DND-41 (cell line): Measurements from ENCODE around the gene C1orf116.

Experiments used
- ATAC-seq: fragments of 200-7000 bp; cut with Tn5 transposase; 3 replicates; pipeline ENCODE4 v1.9.1; 2021; ENCODE audit warnings: low read depth; ENCODE audit not compliant: insufficient read depth
- DNase-seq: peaks from one replicate; pipeline ENCODE4 v3.0.0-alpha.2; 2020
- H2AFZ ChIP-seq: 2 replicates; pipeline ENCODE4 v1.6.0; 2012; ENCODE audit warnings: low read depth, low read length
- H3K27ac ChIP-seq: 2 replicates; pipeline ENCODE4 v1.5.1; 2012; ENCODE audit warnings: low read length, inconsistent platforms
- H3K27me3 ChIP-seq: fragments of 200-600 bp; sonication (generic); 2 replicates; pipeline ENCODE4 v1.6.0; 2012; ENCODE audit warnings: low read length, mild to moderate bottlenecking, inconsistent platforms; ENCODE audit not compliant: insufficient read depth, poor library complexity
- H3K36me3 ChIP-seq: 2 replicates; pipeline ENCODE4 v1.5.1; 2012; ENCODE audit warnings: low read length, inconsistent platforms; ENCODE audit not compliant: insufficient read depth
- H3K4me1 ChIP-seq: 2 replicates; pipeline ENCODE4 v1.5.1; 2012; ENCODE audit warnings: mild to moderate bottlenecking, low read length; ENCODE audit not compliant: insufficient read depth
- H3K4me2 ChIP-seq: 2 replicates; pipeline ENCODE4 v1.6.0; 2012; ENCODE audit warnings: mild to moderate bottlenecking, moderate library complexity, low read length, inconsistent platforms; ENCODE audit not compliant: insufficient read depth
- H3K4me3 ChIP-seq, 2 experiments: fragments of 200-600 bp in 1 of 2; shearing (Covaris generic) in 1 of 2; 2 replicates each; pipeline ENCODE4 v1.5.1; 2012 to 2016; ENCODE audit warnings: inconsistent platforms in 2 of 2, low read length in 2 of 2, mild to moderate bottlenecking in 2 of 2, low read depth in 1 of 2, moderate library complexity in 1 of 2
- H3K79me2 ChIP-seq: 2 replicates; pipeline ENCODE4 v1.6.0; 2012; ENCODE audit warnings: low read length, inconsistent platforms; ENCODE audit not compliant: insufficient read depth
- H3K9ac ChIP-seq: 2 replicates; pipeline ENCODE4 v1.6.0; 2012; ENCODE audit warnings: low read depth, mild to moderate bottlenecking, inconsistent platforms, low read length, moderate library complexity
- H3K9me3 ChIP-seq: 2 replicates; pipeline ENCODE4 v1.5.1; 2012; ENCODE audit warnings: low read length, moderate library complexity, mild to moderate bottlenecking, inconsistent platforms; ENCODE audit not compliant: insufficient read depth, severe bottlenecking
- H4K20me1 ChIP-seq: 2 replicates; pipeline ENCODE4 v1.6.0; 2012; ENCODE audit warnings: low read length; ENCODE audit not compliant: insufficient read depth
- CTCF ChIP-seq: IDR thresholded peaks from 2 replicates; pipeline ENCODE4 v1.5.1; 2012; ENCODE audit warnings: borderline replicate concordance, low read length, moderate library complexity, mild to moderate bottlenecking; ENCODE audit not compliant: poor library complexity, severe bottlenecking; ENCODE audit errors: extremely low read depth
- EZH2 ChIP-seq: IDR thresholded peaks from 3 replicates; pipeline ENCODE4 v1.6.1; 2012; ENCODE audit warnings: borderline replicate concordance, low read depth, mild to moderate bottlenecking, moderate library complexity, low read length, inconsistent platforms; ENCODE audit not compliant: severe bottlenecking

C1orf116 gene

GRCh38 chr1:207054491-207054890 lies 21.9 kb upstream of the C1orf116 start:
- Histone ChIP-seq H4K20me1 (no peaks in the 10 kb centered on the region), H3K36me3 (no peaks in the 10 kb centered on the region; the same call in 1 of the 2 replicates), H2AFZ (no peak overlapping the region), H3K27me3 (peaks cover 9% of the 10 kb centered on the region), H3K4me3 (no peak overlapping the region), H3K27ac (no peak overlapping the region), H3K79me2 (peaks cover 12% of the 10 kb centered on the region), H3K4me1 (peaks cover 32% of the 10 kb centered on the region), H3K4me2 (no peak overlapping the region), H3K9ac (no peak overlapping the region), H3K9me3 (no peaks in the 10 kb centered on the region)
- no peak for TF ChIP-seq EZH2
- no peak for TF ChIP-seq CTCF
- DNase-seq (no peak), ATAC-seq (no peak)

GRCh38 chr1:207052911-207053769 lies 20.6 kb upstream of the C1orf116 start, which contains the start of gene PFKFB2:
PFKFB2 (plus strand) TSS chr1:207053275; CDS start chr1:207054718, 1,443 bp downstream.
- Histone ChIP-seq H3K27me3 (peaks cover 9% of the 10 kb centered on the region), H3K4me1 (peaks cover 43% of the 10 kb centered on the region), H4K20me1 (peaks cover 9% of the 10 kb centered on the region), H3K9ac (peak within 1 kb of the TSS; percentile 46), H3K9me3 (no peaks in the 10 kb centered on the region), H3K27ac (peak within 1 kb of the TSS; percentile 50), H2AFZ (peak within 1 kb of the TSS; percentile 82), H3K4me2 (peak within 1 kb of the TSS; percentile 69), H3K36me3 (peaks cover 13% of the 10 kb centered on the region), H3K79me2 (peaks cover 24% of the 10 kb centered on the region), H3K4me3 (peak within 1 kb of the TSS; percentile 8 to 65; a peak in 3 of 4 replicates)
- TF ChIP-seq CTCF (no peak), EZH2 (peak; percentile 18)
- DNase-seq (peak; percentile 80), ATAC-seq (peak; percentile 79)

- peak within 1 kb of the TSS; percentile 84 for H2AFZ ChIP-seq
- peaks cover 24% of the 10 kb centered on the region for H3K79me2 ChIP-seq
- no peaks in the 10 kb centered on the region for H3K9me3 ChIP-seq
- peaks cover 9% of the 10 kb centered on the region for H4K20me1 ChIP-seq
- H3K27ac ChIP-seq: peak within 1 kb of the TSS; percentile 67
- peak within 1 kb of the TSS; percentile 69 for H3K4me2 ChIP-seq
- ATAC-seq: no peak
- peaks cover 9% of the 10 kb centered on the region for H3K27me3 ChIP-seq
- peak within 1 kb of the TSS; percentile 75 for H3K9ac ChIP-seq
- H3K4me3 ChIP-seq: peak within 1 kb of the TSS; percentile 72 to 88
- DNase-seq: no peak
- H3K4me1 ChIP-seq: peaks cover 47% of the 10 kb centered on the region
- TF ChIP-seq EZH2 (no peak), CTCF (no peak)
- peaks cover 17% of the 10 kb centered on the region for H3K36me3 ChIP-seq
These were observed 18.8 kb upstream of the C1orf116 start, which contains the start of gene YOD1 for GRCh38 chr1:207051191-207051943. YOD1 (minus strand) TSS chr1:207051208; CDS start chr1:207051030, 178 bp downstream.
